Pancreas (tissue), 10 donors: Measurements from ENCODE around the gene RUBCN. TPM values are rescaled to one million over a fixed set of nuclear protein-coding genes. Genes with fewer than 3 reads are reported as not detected.

ENCODE experiments used
- ATAC-seq, 4 donors: fragments of 200-7000 bp; cut with Tn5 transposase; one replicate each; pipeline versions ENCODE4 v1.8.0 to v1.9.1; 2020; ENCODE audit warnings: mild to moderate bottlenecking in 4 of 4, moderate library complexity in 4 of 4
- DNase-seq, 6 donors: peaks; one replicate each; pipeline ENCODE4 v3.0.0-alpha.2; 2020
- FAIRE-seq: peaks from 2 replicates; lab custom pipeline; 2012; peaks lifted over from hg19 to GRCh38; lab: Jason Lieb, UNC
- H3K27ac ChIP-seq, 4 donors: fragments of 200-600 bp; sonication (generic); 1 replicate in 3 of 4; 2 replicates in 1 of 4; pipeline versions ENCODE4 v1.5.0 to v1.8.0; 2020
- H3K27me3 ChIP-seq, 4 donors: fragments of 200-600 bp; one replicate each; pipeline ENCODE4 v1.8.0; 2021
- H3K36me3 ChIP-seq, 3 donors: fragments of 200-600 bp; sonication (generic) in 1 of 3; one replicate each; pipeline versions ENCODE4 v1.5.0 to v1.8.0; 2020 to 2021
- H3K4me1 ChIP-seq, 3 donors: fragments of 200-600 bp; one replicate each; pipeline ENCODE4 v1.8.0; 2021
- H3K4me3 ChIP-seq, 4 donors: fragments of 200-600 bp; sonication (generic) in 2 of 4; one replicate each; pipeline versions ENCODE4 v1.5.0 to v1.8.0; 2020 to 2021
- H3K9me3 ChIP-seq, 4 donors: fragments of 200-600 bp; one replicate each; pipeline ENCODE4 v1.8.0; 2021
- whole genome bisulfite sequencing, 2 donors: extraction: QIAGEN DNeasy Blood & Tissue Kit; methylation state at CpG; one replicate each; pipeline ENCODE4 v1.1.7; 2013; 5-methylcytosine and 5-hydroxymethylcytosine counted together
- intact Hi-C, 3 donors: fragments of 100-400 bp; cut with DNase I; formaldehyde crosslinking; loops; one replicate each; pipeline versions ENCODE4 v1.11.1 to v1.14.2; 2022
- polyA plus RNA-seq, 2 donors: library from polyadenylated mRNA; stranded (reverse); fragments of 200-250 nt; gene quantifications; one replicate each; pipeline ENCODE4 v1.2.3, GENCODE V29; 2013
- total RNA-seq, 6 donors: library from RNA; stranded (reverse); fragmentation: NEBNext Ultra II Directional in 4 of 6; extraction: Animal tissue kit (Norgen Biotek cat#: 25700) in 4 of 6; gene quantifications; one replicate each; pipeline versions ENCODE4 v1.2.1 to v1.2.4, GENCODE V29; 2021 to 2023
- TF ChIP-seq, protein P1 (sequence below), 4 donors: fragments of 200-600 bp; sonication (generic) in 3 of 4; IDR thresholded peaks; one replicate each; pipeline versions ENCODE4 v1.5.0 to v1.8.0; 2021; ENCODE audit warnings: antibody characterized with exemption in 4 of 4
- donor health status: healthy with polysubstance abuse.
- donor health status: DM: no; HTN: no; CAD: no; lungs with moderate emphysema.
- donor health status: DM: no; HTN: no; CAD: no.
- donor health status: control.
- donor health status: control.
- donor health status: Bipolar disorder and iron deficiency.
- donor health status: DM: yes; HTN: yes; CAD: no.
- donor health status: DM: no; HTN: no; CAD: no.
- donor health status: DM: no; HTN: no; CAD: no.
- donor health status: DM: yes; HTN: yes; CAD: no.

Gene RUBCN
- total and polyA plus RNA-seq, 8 donors: 8.6 to 14.1 (median 13.0) TPM

DNA sequence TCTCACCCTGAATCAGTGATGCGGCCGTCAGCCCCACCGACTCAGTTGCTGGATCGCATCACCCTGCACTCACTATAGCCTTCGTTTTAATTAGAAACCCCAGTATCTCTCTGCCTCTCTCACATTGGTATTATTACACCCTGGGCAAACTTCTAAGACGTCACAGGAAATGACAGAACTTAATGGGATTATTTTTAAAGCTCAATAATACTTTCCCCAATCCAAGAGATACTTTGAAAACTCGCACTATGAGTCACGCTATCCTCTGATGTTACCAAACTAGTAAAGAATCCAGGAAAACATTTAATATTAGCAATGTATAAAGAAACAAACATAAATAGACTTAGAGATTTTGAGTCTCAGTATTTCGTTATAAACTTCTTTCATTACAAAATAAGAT, 36.6 kb downstream of the RUBCN start:
- no peak overlapping the region for H3K4me3 ChIP-seq
- TF ChIP-seq, protein P1, sequence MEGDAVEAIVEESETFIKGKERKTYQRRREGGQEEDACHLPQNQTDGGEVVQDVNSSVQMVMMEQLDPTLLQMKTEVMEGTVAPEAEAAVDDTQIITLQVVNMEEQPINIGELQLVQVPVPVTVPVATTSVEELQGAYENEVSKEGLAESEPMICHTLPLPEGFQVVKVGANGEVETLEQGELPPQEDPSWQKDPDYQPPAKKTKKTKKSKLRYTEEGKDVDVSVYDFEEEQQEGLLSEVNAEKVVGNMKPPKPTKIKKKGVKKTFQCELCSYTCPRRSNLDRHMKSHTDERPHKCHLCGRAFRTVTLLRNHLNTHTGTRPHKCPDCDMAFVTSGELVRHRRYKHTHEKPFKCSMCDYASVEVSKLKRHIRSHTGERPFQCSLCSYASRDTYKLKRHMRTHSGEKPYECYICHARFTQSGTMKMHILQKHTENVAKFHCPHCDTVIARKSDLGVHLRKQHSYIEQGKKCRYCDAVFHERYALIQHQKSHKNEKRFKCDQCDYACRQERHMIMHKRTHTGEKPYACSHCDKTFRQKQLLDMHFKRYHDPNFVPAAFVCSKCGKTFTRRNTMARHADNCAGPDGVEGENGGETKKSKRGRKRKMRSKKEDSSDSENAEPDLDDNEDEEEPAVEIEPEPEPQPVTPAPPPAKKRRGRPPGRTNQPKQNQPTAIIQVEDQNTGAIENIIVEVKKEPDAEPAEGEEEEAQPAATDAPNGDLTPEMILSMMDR (IDR thresholded peaks at IDR 0.05): no peak
- 92 to 96% methylated on average over 9 of the region's 9 CpGs for WGBS, 2 donors
- no peaks in the 10 kb centered on the region for H3K27me3 ChIP-seq
- H3K4me1 ChIP-seq: no peaks in the 10 kb centered on the region
- intact Hi-C loops: no loop called here
- ATAC-seq (no peak), DNase-seq (no peak), FAIRE-seq (no peak)
- H3K9me3 ChIP-seq: no peaks in the 10 kb centered on the region
- peaks cover 3 to 29% (median 10%) of the 10 kb centered on the region in 3 donors for H3K36me3 ChIP-seq
- H3K27ac ChIP-seq: no peak overlapping the region

DNA sequence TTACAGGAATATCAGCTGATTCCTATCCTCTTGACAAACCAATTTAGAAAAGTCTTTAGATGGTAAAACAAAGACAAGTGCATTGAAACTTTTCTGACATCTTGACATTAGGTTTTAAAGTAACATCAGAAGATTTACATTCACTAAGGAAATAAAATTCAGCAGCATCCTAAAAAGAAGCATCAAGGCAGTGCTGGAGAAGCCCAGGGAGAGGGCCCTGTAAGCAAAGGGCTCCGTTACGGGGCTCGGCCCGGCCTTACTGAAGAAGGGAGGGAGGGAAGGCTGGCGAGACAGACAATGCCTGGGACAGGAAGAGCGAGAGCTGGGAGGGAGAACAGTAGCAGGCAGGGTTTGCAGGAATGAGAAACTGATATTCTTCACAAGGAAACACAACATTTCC, 39.3 kb downstream of the RUBCN start:
- 96 to 99% methylated on average over 6 of the region's 6 CpGs for WGBS, 2 donors
- H3K9me3 ChIP-seq: no peaks in the 10 kb centered on the region
- no peaks in the 10 kb centered on the region for H3K4me1 ChIP-seq
- no peak for DNase-seq
- peaks cover 3 to 22% (median 19%) of the 10 kb centered on the region in 3 donors for H3K36me3 ChIP-seq
- TF ChIP-seq, protein P1 (IDR thresholded peaks at IDR 0.05): no peak
- FAIRE-seq: no peak
- ATAC-seq: no peak
- no peak overlapping the region for H3K27ac ChIP-seq
- intact Hi-C loops: no loop called here
- no peak overlapping the region for H3K4me3 ChIP-seq
- H3K27me3 ChIP-seq: no peaks in the 10 kb centered on the region

DNA sequence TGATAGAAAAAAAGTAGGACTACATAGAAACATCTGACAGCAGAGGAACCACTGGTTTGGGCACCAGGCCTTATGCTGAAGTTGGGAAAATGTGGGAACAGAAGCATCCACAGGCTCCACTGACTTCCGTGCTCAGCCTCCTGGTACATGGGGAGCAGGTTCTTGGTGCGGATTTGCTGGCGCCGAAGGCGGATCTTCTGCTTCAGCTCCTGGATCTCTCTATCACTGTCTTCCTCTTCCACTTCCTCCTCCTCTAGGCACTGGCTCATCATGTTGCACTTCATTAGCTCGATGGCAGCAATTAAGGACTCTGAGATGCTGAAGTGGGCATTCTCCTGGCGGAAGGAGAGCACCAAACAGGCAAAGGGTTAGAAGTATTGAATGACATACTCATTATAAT, 42.5 kb downstream of the RUBCN start:
- Histone ChIP-seq H3K4me1 (no peaks in the 10 kb centered on the region), H3K9me3 (no peaks in the 10 kb centered on the region), H3K36me3 (peaks cover 0 to 11% (median 9%) of the 10 kb centered on the region in 3 donors), H3K27me3 (no peaks in the 10 kb centered on the region), H3K4me3 (no peak overlapping the region), H3K27ac (no peak overlapping the region)
- intact Hi-C loops: no loop called here
- DNase-seq (no peak), ATAC-seq (no peak), FAIRE-seq (no peak)
- TF ChIP-seq, protein P1 (IDR thresholded peaks at IDR 0.05): no peak
- WGBS, 2 donors: 93 to 95% methylated on average over 7 of the region's 7 CpGs

DNA sequence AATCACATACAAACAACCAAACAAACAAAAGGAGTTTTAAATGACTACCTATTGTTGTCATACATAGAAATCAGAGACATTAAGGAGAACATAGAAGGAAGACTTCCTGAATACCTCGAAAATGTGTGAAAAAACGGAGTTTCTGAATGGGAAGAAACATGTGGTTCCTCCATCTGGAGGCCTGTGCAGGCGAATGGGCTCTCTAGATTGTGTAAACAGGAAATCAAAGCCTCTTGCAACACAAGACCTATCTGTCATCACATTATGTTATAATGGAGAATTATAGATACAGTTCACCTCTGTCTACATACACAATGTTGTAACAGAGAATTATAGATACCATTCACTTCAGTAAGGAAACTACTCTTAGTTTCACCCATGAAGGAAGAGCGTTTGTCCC, 44.1 kb downstream of the RUBCN start:
- 80 to 82% methylated on average over 4 of the region's 4 CpGs for WGBS, 2 donors
- H3K27me3 ChIP-seq: no peaks in the 10 kb centered on the region
- intact Hi-C loops: no loop called here
- no peak overlapping the region for H3K27ac ChIP-seq
- DNase-seq (no peak), ATAC-seq (peak in 1 of 4 donors; percentile 19), FAIRE-seq (no peak)
- no peaks in the 10 kb centered on the region for H3K4me1 ChIP-seq
- TF ChIP-seq, protein P1 (IDR thresholded peaks at IDR 0.05): no peak
- no peak overlapping the region for H3K4me3 ChIP-seq
- H3K36me3 ChIP-seq: peaks cover 0 to 11% (median 9%) of the 10 kb centered on the region in 3 donors
- H3K9me3 ChIP-seq: no peaks in the 10 kb centered on the region

DNA sequence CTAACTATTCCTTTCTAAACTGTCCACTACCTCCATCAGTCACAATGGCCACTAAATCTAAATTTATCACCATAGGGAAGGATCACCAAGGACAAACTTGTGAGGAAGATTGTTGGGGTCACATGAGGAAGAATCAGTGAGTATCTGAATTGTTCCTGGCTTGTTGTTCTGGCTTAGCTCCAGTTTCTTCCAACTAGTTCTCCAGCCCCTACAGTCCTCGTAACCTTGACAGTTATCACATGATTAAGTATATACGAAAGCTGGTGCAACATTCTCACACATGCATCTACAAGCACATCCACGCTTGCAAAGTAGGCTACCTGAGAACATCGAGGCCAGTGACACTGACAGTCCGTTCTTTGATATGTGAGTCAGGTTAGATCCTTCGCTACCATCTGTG, 46.0 kb downstream of the RUBCN start:
- intact Hi-C loops: no loop called here
- H3K27ac ChIP-seq: no peak overlapping the region
- TF ChIP-seq, protein P1 (IDR thresholded peaks at IDR 0.05): no peak
- no peak for ATAC-seq
- WGBS, 2 donors: 67 to 69% methylated on average over 6 of the region's 6 CpGs
- no peak overlapping the region for H3K4me3 ChIP-seq
- H3K4me1 ChIP-seq: no peaks in the 10 kb centered on the region
- no peak for DNase-seq
- H3K9me3 ChIP-seq: no peaks in the 10 kb centered on the region
- FAIRE-seq: no peak
- H3K36me3 ChIP-seq: peaks cover 0 to 9% (median 9%) of the 10 kb centered on the region in 3 donors
- no peaks in the 10 kb centered on the region for H3K27me3 ChIP-seq
